ENCODE measurements around the gene GTF3C5.

The GTF3C5 gene

DNA sequence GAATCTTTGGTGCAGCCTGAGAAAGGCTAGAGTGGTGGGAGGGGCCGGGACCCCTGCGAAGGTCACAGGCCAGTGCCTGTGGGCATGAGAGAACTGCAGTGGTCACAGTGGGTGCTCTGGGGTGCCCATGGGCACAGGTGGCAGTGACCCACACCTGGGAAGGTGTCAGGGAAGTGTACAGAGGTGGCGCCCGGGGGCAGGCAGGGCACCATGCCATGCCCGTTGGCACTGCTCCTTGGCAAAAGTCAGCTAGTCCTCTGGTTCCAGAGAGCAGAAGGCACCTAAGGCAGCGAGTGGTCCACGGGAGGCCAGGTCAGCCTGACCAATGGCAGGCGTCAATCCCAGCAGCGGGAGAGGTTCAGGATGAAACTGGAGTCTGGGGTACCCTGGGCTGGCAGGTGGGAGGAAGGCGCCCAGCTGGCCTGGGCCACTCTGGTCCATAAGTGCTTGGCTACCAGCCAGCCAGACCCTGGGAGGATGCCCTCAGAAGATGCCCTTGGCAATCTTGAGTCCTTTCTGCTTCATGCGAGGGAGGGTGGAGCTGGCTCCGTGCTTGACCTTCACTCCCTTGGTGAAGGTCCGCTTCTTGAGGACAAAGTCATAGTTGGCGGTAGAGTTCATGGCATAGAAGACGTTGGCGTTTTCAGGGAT lies 67.4 kb downstream of the GTF3C5 start:
- no peak for DNase-seq

DNA sequence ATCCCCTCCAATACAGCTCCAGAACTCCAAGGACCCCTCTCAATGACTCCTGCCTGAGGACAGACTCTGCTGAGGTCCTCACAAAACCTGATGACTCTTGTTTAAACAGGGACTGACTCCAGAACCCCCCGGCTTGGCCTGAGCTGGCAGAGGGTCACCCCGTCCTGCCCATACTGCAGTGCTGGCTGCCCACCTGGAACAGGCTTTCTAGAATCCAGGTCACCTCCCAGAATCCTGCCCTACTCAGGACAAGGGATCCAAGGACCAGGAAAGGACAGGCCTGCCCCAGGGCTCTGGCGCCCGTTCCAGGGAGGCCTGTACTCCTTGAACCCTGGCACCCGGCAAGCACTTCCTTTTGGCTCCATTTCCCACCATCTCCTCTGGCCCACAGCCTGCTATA lies 68.1 kb downstream of the GTF3C5 start:
- no peak for DNase-seq

DNA sequence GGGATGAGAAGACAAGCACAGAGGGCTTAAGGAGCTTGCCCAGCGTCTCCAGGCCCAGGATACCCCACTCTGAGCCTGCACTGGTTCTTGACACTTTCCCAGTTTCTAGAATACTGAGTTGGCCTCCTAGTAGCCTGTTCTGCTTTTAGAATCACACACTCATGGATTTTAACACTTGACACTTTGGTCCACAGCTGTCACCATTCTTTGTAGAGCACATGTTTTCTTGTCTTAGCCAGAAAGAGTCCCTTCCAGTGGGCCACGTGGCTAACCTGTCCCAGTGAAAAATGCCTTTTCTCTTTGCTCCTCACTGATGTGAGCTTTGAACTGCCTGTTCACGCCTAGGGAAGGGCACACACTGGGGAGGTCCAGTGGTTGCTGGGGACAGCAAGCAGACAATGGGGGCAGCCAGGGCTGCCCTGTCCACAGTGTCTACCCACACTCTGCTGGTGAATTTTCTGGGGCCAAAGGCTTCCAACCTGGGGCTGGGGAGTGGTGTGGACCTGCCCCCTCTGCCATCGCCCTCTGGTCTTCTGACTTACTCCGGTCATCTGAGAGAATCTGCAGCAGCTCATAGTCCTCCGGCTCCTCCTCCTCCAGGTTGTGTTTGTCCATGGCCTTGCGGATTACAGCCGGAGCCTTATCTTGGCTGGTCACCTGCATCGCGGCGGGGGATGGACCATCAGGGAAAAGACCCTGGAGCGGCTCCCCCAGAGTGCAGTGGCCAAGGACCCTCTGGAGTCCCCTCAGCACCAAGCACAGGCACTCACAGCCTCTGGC lies 69.1 kb downstream of the GTF3C5 start:
- no peak for DNase-seq

DNA sequence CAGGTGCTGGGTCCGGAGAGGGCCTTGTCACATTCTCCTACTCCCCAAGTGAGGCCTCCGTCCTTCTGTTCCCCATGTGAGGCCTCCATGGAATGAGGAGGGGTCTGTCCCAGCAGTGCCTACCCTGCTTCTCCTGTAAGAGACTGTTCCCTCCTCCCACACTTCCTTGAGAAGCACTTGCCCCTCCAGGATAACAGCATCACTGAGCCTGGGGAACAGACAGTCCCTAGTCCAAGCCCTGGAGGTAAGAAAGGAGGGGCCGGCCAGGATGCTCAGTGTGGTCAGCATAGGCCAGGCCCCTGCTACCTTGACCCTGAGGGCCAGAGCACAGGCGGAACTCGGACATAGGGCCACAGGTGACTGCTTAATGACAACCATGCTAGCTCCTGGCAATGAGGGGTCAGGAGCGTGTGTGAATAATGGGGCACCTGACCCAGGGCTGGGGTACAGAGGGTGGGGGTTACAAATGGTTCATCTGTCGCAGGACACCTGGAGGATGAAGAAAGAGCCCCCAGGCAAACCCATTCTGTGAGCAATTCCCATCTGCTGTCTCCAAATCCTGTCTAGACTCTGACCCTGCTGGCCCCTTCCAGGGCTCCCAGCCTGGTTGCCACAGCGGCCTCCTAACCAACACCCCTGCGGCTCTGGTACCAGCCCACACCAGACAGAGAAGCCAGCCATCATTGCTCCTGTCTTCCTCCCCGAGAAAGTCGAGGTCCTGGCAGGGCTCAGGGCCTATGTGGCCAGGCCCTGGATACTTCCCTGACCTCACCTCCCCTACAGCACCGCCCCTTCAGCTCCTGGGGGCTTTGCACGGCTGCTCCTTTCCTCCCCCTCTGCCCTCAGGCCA lies 69.9 kb downstream of the GTF3C5 start:
- DNase-seq = no peak

DNA sequence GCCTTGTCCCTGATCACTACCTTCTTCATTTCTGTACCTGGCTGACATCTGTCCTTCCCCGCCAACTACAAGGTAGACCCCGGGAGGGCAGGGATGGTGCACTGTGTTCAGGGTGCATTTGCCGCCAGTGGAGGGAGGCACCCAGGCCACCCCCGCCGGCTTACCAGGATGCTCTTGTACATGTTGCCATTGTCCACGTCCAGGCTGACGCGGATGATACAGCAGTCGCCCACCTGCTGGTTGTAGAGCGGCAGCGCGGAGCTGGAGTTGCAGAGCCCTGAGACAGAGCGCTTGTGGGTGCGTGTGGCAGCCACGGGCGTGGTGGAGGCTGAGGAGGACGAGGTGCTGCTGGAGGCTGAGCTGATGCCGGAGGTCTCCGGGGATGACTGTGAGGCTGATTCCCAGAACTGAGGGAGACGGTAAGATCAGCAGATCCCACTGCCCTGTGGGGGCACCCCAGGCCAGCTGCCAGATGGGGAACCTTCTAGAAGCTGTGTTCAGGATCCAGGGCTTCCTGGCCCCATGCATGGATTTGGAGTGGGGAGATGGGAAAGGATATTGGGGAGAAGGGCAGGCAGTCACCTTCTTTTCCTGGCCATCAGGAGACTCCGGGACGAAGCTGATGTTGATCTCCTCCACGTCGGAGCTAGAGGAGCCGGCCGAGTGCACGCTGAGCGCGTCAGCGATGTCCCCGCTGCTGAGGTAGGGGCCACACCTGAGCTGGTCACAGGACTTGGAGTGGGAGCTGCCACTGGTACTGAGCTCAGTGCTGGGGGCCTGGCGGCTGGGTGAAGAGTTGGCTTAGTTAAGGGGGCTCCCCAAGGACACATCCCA lies 70.8 kb downstream of the GTF3C5 start:
- DNase-seq = no peak

DNA sequence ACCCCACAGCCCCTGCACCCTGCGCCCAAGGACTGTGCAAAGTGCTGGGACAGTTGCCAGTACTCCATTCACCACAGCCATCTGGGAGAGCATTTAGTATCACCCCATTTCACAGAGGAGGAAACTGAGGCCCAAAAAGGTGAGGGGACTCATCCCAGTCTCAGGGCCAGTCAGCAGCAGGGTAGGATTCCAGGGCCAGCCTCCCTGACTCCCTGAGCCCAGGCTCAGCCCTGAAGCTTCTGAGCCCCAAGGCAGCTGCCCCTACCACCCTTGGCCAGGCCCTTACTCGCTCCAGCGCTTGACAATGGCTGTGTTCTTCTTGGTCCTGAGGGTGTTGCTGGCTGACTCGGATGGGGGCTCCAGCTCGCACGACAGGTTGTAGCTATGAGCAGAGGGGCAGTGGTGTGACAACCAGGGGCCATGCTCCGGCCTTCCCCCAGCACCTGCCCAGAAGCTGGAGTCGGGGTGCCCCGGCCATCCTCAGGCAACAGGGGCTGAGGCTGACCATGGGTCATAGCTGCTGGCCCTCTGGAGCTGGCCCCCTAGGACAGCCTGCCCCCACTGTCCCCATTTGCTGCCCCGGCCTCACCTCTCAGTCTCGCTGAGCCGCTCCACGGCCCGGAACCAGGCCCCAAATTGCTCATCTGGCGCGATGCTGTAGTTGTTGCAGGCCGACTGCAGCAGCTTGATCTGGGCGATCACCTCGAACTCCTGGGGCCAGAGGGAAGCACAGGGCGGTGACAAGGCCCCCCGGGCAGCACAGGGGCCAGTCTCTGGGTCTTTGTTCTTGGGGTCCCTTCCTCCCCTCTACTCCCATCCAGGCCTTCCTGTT lies 71.6 kb downstream of the GTF3C5 start:
- DNase-seq = no peak

DNA sequence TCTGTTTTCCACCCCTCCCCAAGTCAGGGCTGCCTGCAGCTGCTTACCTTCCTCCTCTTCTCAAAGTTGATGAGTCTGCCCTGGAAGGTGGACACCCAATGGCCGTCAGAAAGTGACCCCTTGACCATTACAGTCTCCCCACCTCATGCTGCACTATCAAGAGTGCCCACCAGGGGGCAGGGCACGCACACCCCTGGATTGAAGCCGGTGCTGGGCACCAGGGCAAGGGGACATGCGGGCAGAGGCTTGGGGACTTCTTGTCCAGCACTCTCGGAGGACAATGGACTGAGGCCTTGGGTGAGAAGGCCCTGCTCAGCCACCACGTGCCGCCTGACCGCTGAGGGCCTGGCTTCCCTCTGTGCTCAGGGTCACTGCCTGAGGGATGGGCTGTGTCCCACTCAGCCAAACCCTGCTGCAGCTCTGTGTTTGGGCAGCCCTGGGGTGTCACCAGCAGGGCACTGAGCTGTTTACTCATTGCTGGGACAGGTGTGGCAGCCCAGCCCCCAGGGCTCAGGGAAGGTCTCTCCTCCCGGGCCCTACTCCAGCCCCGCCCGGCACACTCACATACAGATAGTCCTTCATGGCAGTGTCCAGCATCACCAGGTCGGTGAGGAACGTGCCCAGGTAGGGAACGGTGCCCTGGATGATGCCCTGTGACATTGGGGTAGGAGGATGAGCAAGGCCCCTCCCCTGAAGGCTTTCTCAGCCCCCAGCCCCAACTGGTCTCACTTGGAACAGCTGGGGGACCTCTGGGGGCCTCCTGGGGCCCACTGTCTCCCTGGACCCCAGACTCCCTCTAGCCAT lies 72.6 kb downstream of the GTF3C5 start:
- DNase-seq = no peak

DNA sequence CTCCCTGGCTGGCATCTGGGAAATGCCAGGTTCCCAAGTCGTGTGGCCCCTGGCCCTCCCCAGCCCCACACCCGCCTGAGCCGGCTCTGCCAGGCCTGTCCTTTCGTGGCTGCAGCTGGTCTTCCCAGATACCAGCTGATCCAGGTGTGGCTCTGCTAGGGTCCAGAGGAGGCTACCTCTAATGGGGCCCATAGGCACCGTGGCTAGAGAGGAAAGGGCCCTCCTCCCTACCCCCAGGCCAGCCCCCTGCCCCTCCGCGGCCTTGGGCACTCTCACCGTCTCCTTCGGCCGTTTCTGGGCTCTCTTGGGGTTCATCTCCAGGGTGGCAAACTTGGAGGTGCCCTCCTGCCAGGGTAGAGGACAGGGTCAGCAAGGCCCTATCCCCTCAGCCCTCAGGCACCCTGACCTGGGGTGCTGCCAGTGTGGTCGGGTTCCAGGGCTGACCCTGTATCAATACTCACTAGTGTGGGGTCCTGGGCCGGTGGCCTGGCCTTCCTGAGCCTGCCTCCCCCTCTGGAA lies 73.2 kb downstream of the GTF3C5 start:
- no peak for DNase-seq

DNA sequence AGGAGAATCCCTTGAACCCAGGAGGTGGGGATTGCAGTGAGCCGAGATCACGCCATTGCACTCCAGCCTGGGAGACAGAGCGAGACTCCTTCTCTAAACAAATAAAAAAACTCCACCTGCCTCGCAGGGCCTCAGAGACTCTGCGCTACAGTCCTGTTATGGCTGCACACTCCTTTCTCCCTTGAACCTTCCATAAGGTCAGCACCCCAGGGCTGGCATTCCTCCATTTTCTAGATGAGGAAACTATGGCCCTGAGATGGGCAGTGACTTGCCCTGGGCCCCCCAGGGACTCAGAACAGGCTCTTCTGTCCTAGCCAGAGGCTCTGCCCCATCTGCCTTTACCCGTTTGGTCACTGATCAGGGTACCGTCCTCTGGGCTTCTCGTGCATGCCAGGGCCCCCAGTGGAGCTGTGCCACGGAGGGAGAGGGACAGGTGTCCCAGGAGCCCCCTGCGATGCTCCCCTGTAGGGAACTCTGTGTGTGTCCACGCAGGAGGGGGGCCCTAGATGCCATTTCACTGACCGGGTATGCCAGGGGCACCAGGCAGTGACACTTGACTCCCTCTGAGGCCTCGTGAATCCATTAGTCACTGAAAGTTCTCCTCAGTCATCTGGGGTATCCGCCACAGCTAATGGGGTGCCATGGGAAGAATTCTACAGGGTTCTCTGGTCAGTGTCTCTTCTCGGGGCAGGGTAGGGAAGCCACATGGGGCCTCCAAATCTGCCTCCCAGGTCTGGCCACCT lies 74.1 kb downstream of the GTF3C5 start:
- no peak for DNase-seq

DNA sequence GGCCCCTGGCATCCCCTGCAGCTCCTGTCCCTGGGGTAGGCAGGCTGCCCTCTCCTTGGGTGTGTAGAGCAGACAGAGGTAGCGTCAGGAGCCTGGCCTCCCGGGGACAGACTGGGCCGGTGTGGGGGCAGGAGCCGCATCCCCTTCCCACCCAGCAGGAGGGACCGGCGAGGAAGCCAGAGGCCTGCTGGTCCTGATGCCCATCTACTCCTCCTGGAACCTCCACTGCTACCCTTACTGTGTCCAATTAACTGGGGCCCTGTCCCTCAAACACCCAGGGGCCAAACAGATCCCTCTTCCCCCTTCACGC lies 74.6 kb downstream of the GTF3C5 start:
- no peak for DNase-seq

DNA sequence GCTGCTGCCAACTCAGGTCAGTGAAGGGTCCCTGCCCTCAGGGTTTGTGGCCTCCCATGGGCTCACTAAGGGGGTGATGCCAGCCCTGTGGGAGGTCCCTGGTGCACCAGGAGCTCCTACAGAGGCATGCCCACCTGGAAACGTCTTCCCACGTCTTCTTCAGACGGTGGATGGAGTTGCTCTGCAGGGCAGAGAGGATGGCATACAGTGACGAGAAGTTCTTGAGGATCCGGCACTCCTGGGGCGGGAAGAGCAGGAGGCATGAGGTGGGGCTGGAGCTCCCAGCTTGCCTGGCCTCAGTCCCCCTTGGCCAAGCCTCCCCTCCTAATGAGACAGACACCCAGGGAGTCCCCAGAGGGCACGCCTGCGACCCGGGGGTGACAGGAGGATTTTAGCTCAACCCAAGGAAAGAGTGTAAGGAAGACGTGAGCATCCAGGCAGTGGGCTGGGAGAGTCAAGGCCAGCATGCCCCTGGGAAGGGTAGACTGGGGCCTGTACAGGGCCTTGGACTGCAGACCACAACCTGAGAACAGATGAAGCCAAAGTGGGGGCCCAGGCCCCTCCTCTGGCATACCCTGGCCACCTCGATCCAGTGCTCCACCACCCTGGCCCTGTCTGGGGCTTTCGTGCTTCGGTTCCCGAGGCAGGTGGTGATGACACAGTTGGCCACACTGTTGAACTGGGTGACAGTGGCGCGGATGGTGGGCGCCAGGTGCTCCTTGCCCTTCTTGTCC lies 75.9 kb downstream of the GTF3C5 start:
- DNase-seq = no peak

DNA sequence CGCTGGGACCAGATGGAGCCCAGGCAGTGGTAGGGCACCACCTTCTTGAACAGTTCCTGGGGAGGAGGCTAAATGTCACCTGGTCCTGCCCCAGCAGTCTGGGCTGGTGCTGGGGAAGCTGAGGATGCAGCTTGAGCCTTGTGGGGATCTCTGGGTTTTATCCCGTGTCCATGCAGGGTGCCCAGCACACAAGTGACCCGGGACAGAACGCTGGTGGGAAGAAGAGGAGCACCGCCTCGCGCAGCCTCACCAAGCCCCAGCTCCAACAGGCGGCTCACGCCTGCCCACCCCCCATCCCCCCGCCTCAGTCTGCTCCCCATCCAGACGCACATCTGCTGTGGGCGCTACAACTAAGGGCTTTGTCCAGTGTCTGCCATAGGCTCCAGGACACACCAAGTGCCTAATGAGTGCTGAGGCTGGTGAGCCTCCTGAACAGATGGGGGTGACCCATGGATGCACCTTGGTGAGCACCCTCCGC lies 76.5 kb downstream of the GTF3C5 start:
- no peak for DNase-seq
